ENCODE data around the gene AGPAT3. TPM values are rescaled to one million over a fixed set of nuclear protein-coding genes. Genes with fewer than 3 reads are reported as not detected.

Gene AGPAT3
- total and polyA plus RNA-seq, 2 donors (not counting 3 experiments of a cell fraction or from before 2014, with no cell fraction given) = 39.9 to 76.7 TPM

GRCh38 chr21:43950936-43951335, 85.9 kb downstream of the AGPAT3 start:
- H2AFZ ChIP-seq (ENCODE audit: low read depth, low read length) = no peak overlapping the region
- H3K4me2 ChIP-seq (ENCODE audit: insufficient read depth, low read length) = no peak overlapping the region
- no TSS peak for BruUV-seq (replicated peaks)
- H3K4me3 ChIP-seq (replicated peaks in 1 of 3; ENCODE audit: insufficient read depth in 1 of 3, low read depth in 1 of 3, low read length in 3 of 3) = no peak overlapping the region
- TF ChIP-seq POLR2AphosphoS5 (IDR thresholded peaks at IDR 0.05; ENCODE audit: insufficient read depth, low read depth, low read length) (no peak), CTCF (IDR thresholded peaks at IDR 0.05; ENCODE audit: extremely low read depth in 1 of 2, insufficient read depth in 1 of 2, low read depth in 1 of 2, low read length in 2 of 2) (no peak), FOS (IDR thresholded peaks at IDR 0.05; ENCODE audit: borderline replicate concordance, insufficient read depth, low read length) (no peak), POLR2A (IDR thresholded peaks at IDR 0.05; ENCODE audit: low read depth, low read length) (no peak), MYC (IDR thresholded peaks at IDR 0.05; ENCODE audit: low read depth, low read length) (no peak), JUN (IDR thresholded peaks at IDR 0.05; ENCODE audit: borderline replicate concordance, insufficient read depth, insufficient read length, low read depth) (no peak)
- H3K4me1 ChIP-seq (ENCODE audit: control insufficient read depth, extremely low read depth, insufficient read depth, low read length) = peaks cover under 1% of the 10 kb centered on the region
- H4K20me1 ChIP-seq (replicated peaks; ENCODE audit: control insufficient read depth, extremely low read depth, insufficient read depth, low read length) = no peaks in the 10 kb centered on the region
- CTCF ChIA-PET = interaction anchor here (0.7 kb wide), 1 partner anchor 24 kb away, joined by 3 read pairs; no protein-coding TSS in a partner anchor
- dilution Hi-C loops (cut with MboI; ENCODE audit: extremely low pct_ligation_motif_present, low sequenced_read_pairs) (no loop called here), intact Hi-C loops (cut with micrococcal nuclease) (no loop called here)
- H3K9me1 ChIP-seq (replicated peaks; ENCODE audit: control insufficient read depth, extremely low read depth, insufficient read depth, low read length) = no peaks in the 10 kb centered on the region
- H3K9ac ChIP-seq (replicated peaks; ENCODE audit: extremely low read depth, insufficient read depth, low read length) = no peak overlapping the region
- no peak overlapping the region for H3K27ac ChIP-seq (ENCODE audit: insufficient read depth, low read depth, low read length)
- H3K9me3 ChIP-seq (replicated peaks; ENCODE audit: control insufficient read depth, insufficient read depth, low read length) = no peaks in the 10 kb centered on the region
- no peaks in the 10 kb centered on the region for H3K27me3 ChIP-seq (ENCODE audit: control insufficient read depth in 2 of 2, insufficient read depth in 2 of 2, low read length in 2 of 2)
- peaks cover under 1% of the 10 kb centered on the region for H3K79me2 ChIP-seq (ENCODE audit: control insufficient read depth, insufficient read depth, low read length)
- DNase-seq (ENCODE audit: low read depth, low spot score) (no peak), FAIRE-seq (no peak)
- POLR2A ChIA-PET = no interaction called here
- peaks cover 0 to 2% of the 10 kb centered on the region in 2 experiments for H3K36me3 ChIP-seq (ENCODE audit: control insufficient read depth in 2 of 2, extremely low read depth in 1 of 2, insufficient read depth in 2 of 2, low read length in 2 of 2)
